ENCODE measurements around the gene GYS1.

GYS1 gene

DNA sequence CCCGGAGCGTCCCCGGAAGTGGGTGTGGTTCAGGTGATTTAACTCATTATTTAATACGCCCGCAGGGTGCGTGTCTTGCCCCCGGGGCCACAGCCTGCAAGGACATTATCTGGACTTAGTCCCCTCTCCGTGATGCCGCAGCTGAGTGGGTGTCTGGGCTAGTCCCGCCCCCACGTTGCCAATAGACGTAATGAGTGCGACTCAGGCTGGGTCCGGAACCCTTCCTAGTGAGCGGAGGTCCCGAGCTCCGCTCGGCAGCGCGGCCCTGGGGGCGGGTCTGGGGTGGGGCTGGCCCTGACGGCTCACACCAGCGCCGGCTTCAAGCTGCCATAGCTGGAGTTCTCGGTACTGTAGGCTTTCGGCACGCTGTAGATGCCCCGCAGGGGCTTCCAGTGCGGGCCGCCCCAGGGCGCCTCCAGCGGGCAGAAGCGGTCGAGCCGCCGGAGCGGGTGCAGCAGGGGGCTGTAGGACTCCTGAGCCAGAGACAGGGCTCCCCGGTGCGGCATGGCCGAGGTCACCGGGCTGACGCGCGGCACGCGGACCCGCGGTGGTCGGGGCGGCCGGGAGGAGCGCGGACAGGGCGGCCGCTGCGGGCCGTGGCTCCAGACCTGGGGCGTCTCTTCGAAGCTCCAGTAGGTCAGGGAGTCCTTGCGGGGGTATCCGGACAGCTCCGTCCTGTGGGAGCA lies 24.7 kb upstream of the GYS1 start:
- DNase-seq: peak; percentile 40 to 56 (median 48)

DNA sequence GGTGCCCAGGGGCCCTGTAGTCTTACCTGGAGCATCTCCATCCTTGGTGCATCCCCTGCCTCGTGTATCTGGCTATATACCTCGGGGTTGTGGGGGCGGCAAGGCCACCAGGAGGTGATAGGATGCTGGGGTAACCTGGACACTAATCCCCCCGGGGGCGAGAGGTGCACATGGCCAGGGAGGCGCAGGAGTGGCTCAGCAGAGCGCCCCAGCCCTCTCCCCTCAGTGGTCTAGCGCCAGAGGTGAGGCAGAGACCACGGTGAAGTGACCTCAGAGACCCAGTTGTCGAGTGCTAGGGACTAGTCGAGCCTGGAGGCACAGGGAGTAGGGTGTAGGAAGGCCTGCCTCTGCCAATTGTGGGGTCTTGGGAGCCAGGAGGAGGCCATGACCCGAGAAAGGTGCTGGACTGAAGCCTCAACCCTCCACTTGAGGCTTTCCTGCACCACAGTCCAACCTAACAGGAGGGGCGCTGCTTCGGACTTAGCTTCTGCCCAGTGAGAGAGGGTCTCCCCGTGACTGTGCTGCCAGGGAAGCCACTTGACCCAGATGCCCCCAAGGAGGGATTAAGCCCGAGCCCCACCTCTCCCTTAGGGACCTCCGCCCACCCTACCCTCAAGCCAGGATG lies 24.0 kb upstream of the GYS1 start, which contains the start of gene LHB:
Gene LHB, minus strand, starts transcription at position 51 of the 625 bp plus-strand sequence. Its CDS starts 10 bp downstream, at position 41.
- DNase-seq: no peak

DNA sequence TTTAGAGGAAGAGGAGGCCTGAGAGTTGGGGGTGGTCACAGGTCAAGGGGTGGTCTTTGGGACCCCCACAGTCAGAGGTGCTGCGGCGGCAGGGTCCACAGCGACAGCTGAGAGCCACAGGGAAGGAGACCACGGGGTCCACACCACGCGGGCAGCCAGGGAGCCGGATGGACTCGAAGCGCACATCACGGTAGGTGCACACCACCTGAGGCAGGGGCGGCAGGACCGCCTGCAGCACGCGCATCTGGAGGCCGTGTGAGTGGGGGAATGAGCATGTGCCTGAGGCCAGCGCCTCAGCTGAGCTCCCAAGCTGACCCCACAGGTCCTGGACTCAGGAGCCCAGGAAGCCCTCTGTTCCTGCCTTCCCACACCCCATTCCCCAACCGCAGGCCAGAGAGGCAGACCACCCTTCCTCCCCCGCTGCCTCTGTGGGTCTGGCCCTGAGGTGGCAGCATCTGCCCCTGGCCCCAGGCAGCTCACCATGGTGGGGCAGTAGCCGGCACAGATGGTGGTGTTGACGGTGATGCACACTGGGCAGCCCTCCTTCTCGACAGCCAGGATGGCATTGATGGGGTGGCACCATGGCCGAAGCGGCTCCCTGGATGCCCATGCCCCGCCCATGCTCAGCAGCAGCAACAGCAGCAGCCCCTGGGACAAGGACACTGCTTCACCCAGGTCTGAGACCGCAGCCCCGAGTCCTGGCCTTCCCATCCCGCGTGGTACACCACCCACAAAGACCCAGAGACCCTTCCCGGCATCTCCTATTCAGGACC lies 23.1 kb upstream of the GYS1 start:
- no peak for DNase-seq

DNA sequence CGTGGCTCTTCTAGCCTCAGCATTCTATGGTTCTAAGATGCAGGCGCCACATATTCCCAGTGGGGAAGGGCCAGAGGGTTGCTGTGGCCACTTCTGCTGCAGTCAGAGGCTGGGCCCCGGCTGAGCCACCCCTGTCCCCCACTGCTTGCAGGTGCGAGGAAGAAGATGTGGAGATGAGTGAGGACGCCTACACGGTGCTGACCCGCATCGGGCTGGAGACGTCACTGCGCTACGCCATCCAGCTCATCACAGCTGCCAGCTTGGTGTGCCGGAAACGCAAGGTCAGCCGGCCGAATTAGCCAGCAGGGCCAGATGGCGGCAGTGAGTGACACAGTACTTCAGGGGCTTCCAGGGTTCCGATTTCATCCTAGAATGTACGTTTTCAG lies 21.8 kb upstream of the GYS1 start:
- no peak for DNase-seq

DNA sequence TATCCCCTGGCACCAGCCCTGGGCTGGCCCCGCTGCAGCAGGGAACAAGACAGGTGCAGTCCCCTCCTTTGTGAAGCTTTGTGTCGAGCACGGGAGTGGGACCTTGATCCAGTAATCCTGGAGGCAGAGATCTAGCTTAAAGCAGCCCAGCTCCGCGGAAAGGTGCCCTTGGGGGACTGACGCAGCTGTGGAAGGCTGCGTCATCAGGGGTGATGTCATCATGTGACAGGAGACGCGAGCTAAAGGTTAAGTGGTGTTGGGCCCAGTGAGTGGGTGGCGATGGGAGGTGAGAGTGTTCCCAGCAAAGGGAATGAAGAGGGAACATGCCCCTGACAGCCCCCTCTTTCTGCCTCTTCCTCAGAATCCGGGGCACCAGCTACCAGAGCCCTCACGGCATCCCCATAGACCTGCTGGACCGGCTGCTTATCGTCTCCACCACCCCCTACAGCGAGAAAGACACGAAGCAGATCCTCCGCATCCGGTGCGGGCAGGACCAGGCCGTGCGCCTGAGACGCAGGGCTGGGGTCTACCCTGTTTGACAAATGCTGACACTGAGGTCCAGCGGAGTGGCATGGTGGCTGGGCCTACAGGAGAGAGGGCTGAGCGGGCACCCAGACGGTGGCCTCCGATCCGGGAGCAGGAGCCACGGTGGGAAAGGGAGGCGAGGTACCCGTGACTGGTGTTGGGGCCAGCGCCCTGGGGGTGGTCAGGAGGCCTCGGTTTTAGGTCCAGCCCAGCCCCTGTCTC lies 21.2 kb upstream of the GYS1 start:
- DNase-seq: no peak

DNA sequence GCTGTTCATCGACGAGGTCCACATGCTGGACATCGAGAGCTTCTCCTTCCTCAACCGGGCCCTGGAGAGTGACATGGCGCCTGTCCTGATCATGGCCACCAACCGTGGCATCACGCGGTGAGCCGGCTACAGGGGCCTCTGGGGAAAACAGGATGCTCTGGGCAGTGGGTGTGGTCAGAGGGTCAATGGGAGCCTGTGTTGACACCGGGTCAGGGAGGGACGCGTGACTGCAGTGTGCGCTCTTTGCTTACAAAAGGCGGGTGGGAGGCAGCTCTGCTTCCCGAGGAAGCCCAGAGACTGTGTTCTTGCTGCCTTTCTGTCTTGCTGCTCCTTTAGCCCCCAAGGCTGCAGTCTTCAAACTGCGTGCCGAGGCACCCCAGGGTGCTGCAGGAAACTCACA lies 18.1 kb upstream of the GYS1 start:
- DNase-seq: no peak

DNA sequence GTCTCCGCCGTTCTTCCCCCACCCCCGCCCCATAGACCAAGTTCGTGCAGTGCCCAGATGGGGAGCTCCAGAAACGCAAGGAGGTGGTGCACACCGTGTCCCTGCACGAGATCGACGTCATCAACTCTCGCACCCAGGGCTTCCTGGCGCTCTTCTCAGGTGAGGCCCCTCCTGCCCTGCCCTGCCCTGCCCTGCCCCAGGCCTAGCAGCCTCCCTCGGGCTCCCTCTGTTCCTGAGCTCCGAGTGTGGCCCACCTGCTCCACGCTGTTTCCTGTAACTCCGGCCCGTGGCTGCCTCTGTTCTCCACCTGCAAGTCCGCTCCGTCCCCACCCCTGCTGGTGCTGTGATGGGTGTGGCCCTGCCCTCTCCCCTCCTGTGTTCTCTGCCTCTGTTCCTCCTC lies 17.3 kb upstream of the GYS1 start:
- no peak for DNase-seq

DNA sequence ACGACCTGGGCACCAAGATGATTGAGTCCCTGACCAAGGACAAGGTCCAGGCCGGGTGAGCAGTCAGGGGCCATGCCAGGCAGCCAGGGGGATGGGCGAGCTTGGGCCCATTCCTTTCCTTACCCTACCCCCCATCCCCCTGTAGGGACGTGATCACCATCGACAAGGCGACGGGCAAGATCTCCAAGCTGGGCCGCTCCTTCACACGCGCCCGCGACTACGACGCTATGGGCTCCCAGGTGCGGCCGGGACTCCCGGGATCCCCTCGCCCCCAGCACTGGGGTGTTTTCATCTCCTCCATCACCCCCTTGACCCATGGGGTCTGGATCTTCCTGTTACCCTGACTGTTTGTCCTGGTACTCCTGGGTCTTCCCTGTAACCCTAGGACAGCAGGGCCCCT lies 16.7 kb upstream of the GYS1 start:
- no peak for DNase-seq

DNA sequence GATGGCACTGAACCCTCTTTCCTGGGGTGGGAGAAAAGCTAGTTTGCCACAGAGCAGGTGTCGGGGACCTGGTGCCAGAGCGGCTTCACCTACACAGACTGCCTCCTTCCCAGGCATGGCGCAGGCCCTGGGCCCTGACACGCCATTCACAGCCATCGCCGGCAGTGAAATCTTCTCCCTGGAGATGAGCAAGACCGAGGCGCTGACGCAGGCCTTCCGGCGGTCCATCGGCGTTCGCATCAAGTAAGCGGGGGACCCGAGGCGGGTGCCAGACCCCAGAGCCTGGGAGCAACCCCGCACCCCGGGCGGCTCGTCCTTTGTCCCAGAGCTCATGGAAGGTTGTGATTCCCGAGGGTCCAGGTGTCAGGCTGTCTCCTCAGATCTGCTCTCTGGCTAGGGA lies 13.8 kb upstream of the GYS1 start:
- DNase-seq: no peak

DNA sequence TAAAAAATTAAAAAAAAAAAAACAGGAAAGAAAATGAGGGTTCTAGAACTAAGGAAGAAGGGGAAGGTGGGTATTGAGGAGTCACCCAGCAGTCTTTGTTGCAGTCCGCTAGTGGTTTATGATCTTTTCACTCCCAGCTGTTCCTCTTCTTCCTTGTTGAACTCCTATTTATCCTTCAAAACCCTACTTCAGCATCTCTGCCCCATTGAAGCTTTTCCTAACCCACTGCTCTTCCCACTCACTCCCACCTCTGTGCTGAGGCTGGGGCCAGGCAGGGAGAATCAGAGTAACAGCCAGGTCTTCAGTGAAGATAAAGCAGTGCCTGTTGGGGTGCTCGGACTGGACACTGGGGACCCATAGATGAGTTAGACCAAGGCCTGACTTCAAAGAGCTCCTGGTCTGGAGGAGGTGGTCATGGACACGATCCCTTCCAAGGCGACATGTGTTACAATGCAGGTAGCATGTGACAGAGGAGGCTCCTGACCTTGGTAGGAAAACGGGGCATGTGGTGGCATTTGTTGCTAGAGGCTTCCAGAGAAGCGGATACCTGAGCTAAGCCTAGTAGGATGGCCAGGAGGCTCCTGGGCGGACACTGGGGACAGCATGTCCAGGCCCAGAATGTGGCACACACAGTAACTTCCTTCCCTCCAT lies 12.0 kb upstream of the GYS1 start:
- DNase-seq: no peak

DNA sequence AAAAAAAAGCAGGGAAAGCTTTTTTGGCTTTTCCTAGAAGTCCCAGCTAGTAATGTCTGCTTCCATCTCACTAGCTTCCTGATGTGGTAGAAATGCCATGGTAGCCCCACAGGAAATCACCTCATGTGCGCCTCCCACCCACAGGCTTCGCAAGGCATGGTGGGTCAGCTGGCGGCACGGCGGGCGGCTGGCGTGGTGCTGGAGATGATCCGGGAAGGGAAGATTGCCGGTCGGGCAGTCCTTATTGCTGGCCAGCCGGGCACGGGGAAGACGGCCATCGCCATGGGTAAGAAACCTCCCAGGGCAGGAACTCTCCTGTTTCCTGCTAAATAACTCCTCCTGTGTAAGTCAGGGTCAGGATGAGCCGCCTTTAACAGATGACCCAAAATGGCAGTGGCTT lies 11.0 kb upstream of the GYS1 start:
- DNase-seq: no peak

DNA sequence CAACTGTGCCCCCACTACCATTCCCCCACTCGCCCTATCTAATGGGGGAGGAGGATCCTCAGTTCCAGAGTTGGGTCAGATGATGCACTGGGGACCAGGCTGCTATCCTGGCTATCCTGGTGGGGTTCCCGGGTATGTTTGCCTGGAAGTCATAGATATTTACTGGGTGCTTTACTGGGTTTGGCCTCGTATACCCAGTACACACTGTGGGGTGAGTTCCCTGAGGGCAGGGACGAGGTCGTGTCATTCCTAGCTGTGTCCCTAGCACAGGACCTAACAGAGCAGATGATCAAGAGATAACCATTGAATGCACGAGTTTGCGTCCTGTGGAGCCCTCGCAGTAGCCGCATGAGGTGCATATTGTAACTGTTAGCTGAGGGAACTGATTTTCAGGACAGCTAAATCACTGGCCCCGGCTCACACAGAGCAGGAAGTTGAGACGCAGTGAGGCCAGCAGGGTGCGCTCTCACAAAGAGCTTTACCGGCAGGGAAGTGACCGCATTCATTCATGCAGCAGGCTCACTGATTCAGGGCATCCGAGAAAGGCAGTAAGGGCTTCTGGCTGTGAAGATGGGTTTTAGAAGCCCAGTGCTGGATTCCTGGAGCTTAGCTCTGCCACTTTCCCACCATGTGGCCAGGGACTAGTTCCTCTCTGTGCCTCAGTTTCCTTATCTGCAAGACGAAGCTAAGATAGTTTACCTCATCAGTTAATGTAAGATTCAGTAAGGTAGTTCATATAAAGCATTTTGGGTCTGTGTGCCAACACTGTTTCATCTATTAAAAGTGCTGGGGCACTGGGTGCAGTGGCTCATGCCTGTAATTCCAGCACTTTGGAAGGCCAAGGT lies 6.6 kb upstream of the GYS1 start:
- DNase-seq: peak; percentile 28 to 41 (median 40)

DNA sequence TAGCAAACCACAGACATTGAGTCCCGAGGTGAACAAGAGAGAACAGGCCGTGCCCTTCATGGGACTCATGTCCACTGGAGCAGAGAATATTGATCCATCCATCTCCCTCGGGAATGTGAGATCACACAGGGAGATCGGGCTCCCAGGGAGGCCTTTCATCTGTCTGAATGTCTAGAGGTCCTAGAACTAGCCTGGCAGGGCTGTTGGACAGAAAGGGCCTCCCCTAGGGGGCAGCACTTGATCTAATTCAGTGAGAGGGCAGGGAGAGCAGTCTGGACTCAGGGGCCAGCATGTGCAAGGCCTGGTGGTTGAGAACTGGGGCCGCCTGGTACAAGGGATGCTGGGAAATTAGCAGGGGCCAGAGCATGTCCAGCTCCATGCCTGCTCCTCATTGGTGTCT lies 4.9 kb upstream of the GYS1 start:
- peak in 2 of 4 experiments; percentile 13 to 33 for DNase-seq

DNA sequence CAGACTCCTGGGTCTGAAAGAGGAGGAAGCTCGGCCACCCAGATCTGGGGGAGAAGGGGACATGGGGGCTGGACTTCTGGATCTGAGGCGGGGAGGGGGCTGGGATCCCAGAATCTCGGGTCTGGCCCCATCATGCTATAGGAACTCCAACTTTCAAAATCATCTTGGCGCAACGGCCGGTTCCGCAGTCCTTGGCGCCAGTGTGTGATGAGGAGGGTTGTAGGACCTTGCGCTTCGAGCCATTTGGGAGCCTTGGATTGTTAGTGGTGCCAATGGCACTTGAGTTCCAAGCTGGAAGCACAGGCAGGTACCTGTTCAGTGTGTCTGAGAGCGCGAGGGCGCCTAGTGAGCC lies 902 bp upstream of the GYS1 start:
- no peak for DNase-seq

DNA sequence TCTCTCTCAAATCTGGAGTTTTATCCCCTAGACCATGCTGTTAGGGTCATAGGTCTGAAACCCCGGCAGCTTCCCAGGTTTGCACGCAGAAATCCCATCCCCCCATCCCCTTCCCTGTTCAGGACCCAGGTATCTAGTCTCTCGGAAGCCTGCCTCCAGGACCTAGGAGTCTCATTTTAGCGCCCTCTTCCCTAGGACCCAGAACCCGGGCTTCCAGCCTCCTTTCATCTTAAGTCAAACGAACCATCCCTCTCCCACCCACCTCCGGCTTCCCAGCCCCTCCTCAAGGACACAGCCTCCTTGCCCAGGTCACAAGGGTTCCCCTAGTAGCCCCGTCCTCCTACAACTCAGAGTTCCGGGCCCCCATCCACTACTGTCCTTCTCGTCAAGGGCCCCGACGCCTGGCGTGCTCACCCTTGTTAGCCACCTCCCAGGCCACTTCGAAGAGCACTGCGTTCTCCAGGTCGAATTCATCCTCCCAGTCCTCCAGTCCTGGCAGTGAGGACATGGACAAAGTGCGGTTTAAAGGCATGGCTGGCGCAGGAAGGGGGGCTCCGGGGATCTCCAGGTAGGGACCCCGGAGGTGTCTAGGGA lies 431 bp downstream of the GYS1 start:
- DNase-seq: no peak

DNA sequence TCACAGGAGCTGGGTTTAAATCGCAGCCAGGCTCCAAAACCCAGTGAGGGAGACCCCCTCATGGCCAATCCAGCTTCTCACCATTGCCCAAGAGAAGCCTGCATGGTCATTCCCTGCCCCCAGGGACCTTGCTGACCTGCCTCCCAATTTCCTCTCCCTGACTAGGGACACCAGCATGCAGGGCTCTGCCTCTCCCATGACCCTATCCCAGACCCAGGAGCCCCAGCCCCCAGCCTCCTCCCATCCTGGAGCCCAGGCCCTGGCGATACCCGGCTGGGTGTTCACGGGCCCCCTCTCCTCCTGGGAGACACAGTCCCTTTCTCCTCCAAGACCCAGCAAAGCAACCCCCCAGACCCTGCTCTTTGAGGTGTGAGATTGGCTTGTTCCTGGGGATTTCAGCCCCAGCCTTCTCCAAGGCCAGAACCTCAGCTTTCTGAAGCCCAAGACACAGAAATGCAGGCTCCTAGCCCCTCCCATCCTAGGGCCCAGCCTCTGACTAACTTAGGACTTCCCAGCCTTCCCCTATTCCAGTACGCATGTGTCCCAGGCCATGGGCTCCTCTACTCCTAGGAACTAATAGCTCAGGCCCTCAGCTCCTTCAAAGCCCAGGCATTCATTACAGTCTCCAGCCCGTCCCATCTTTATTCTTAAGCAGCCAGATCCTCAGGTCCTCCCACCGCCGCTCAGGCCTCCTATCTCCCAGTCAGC lies 1.1 kb downstream of the GYS1 start:
- no peak for DNase-seq

DNA sequence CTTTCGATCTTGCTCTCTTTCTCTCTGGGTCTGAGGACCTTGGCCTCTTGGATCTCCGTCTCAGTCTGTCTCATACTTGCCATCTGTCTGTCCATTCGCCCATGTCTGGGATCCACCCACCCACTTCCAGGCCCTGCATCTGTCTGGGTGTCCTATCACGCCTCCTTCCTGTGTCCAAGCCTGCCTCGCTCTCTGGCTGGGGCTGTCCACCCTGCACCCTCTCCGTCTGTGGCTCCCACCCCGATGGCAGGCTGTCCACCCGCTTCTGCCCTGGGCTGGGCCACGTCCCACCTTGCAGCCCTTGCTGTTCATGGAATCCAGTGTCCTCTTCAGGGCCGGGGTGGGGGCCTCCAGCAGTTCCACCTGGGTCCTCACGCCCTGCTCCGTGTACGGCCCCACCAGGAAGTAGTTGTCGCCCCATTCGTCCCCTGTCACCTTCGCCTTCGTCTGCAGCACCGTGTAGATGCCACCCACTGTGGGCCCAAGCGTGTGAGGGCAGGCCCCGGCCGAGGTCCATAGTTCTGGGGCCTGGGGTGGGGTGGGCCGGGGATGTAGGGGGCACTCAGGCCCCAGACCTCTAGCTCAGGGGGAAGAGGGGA lies 2.0 kb downstream of the GYS1 start:
- DNase-seq: no peak

DNA sequence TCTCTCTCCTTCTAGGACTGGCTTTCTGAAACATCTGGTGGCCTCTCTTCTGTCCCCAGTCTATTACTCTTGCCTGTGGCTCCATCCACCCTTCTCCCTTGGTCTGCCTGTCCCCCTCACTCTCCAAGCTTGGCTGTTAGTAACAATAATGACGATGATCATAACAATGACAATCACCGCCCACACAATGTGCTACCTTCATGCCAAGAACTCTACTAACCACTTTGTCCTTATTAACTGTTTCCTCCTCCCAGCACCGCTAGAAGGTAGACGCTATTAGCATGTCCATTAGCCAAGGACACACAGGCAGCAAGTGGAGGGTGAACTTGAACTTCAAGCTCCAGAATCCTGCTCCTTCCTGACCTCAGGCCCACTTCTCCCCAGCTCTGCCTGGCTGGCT lies 2.7 kb downstream of the GYS1 start:
- DNase-seq: no peak

DNA sequence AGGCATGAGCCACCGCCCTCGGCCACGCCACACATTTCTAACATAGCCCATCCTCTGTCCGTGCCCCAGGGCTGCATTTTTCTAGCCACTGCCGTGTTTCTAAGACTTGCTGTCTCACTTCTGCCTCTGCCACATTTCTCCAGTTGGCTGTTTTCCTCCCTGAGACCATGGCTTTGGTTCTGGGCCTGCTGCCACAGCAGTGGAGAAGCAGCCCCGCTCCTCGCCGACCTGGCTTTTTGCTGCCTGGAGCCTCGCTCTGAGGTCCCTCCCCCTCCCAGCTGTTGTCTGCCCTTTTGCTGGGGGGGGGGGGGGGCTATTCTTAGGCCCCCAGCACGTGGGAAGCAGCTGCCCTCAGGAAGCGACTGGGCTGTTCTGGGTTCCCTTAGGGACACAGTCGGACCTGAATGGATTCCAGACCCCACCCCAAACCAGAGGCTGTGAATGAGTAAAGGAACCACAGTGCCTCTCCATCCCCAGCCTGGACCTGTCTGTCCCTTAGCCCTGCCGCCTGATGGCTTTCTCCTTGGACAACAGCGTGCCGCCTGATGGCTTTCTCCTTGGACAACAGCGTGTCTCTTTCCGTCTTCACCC lies 3.3 kb downstream of the GYS1 start:
- no peak for DNase-seq

DNA sequence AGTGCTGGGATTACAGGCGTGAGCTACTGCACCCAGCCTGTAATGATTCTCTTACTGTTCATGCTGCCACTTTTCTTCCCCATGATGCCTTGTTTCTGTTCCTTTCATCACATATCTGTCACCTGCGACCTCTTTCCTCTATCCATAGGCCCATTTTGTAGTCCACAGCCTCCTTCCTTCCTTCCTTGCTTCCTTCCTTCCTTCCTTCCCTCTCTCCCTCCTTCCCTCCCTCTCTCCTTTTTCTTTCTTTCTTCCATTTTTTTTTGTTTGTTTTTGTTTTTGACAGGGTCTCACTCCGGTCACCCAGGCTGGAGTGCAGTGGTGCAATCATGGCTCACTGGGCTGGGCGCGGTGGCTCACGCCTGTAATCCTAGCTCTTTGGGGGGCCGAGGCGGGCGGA lies 4.2 kb downstream of the GYS1 start:
- DNase-seq: no peak

All from activated CD4-positive, CD25-positive, alpha-beta regulatory T cell (primary cell).